Endodermal cell (in vitro differentiated cells): ENCODE measurements around the gene SURF2. TPM values are rescaled to one million over a fixed set of nuclear protein-coding genes. Genes with fewer than 3 reads are reported as not detected.
"Not testable (repeated sequence)": the region's sequence is repeated elsewhere in the genome, so short reads cannot be mapped to it uniquely, and the experiment has no call there.

Source experiments
- DNase-seq: peaks from one replicate; pipeline ENCODE4 v3.0.0-alpha.2; 2017
- H3K27ac ChIP-seq: 2 replicates; pipeline ENCODE4 v1.5.1; 2013; ENCODE audit warnings: mild to moderate bottlenecking, low read depth, low read length, moderate library complexity
- H3K27me3 ChIP-seq: 2 replicates; pipeline ENCODE4 v1.6.1; 2013; ENCODE audit warnings: mild to moderate bottlenecking, low read length, moderate library complexity; ENCODE audit not compliant: insufficient read depth, control insufficient read depth, poor library complexity, severe bottlenecking
- H3K36me3 ChIP-seq: 2 replicates; pipeline ENCODE4 v1.7.0; 2013; ENCODE audit warnings: mild to moderate bottlenecking, low read length, moderate library complexity; ENCODE audit not compliant: control insufficient read depth, insufficient read depth
- H3K4me1 ChIP-seq: one replicate; pipeline ENCODE4 v1.7.0; 2013; ENCODE audit warnings: low read length; ENCODE audit not compliant: control insufficient read depth, insufficient read depth
- H3K4me3 ChIP-seq: 2 replicates; pipeline ENCODE4 v1.5.1; 2013; ENCODE audit warnings: mild to moderate bottlenecking, low read length, moderate library complexity
- H3K9ac ChIP-seq: 2 replicates; pipeline ENCODE4 v1.6.1; 2013; ENCODE audit warnings: mild to moderate bottlenecking, low read length, moderate library complexity; ENCODE audit not compliant: poor library complexity, severe bottlenecking; ENCODE audit errors: extremely low read depth
- H3K9me3 ChIP-seq: 2 replicates; pipeline ENCODE4 v1.6.1; 2013; ENCODE audit warnings: mild to moderate bottlenecking, low read length, moderate library complexity; ENCODE audit not compliant: control insufficient read depth
- H3K27ac Mint-ChIP-seq: 2 replicates; pipeline ENCODE4 v1.8.0; 2020; ENCODE audit warnings: mixed read lengths
- H3K27me3 Mint-ChIP-seq: 2 replicates; pipeline ENCODE4 v1.8.0; 2021; ENCODE audit warnings: mild to moderate bottlenecking, mixed read lengths; ENCODE audit not compliant: insufficient read depth
- H3K36me3 Mint-ChIP-seq: 2 replicates; pipeline ENCODE4 v1.8.0; 2020; ENCODE audit warnings: low read depth, mixed read lengths
- H3K4me1 Mint-ChIP-seq: 2 replicates; pipeline ENCODE4 v1.8.0; 2020; ENCODE audit warnings: mixed read lengths
- H3K4me3 Mint-ChIP-seq: 2 replicates; pipeline ENCODE4 v1.8.0; 2020; ENCODE audit warnings: mild to moderate bottlenecking, moderate library complexity, mixed read lengths
- H3K9me3 Mint-ChIP-seq: 2 replicates; pipeline ENCODE4 v1.8.0; 2020; ENCODE audit warnings: mild to moderate bottlenecking, mixed read lengths
- WGBS, 2 experiments: methylation state at CpG; one replicate each; pipeline versions ENCODE4 v1.1.5 to v1.1.7; 2013; ENCODE audit warnings: missing lambda C conversion rate in 2 of 2, mixed read lengths in 1 of 2; ENCODE audit not compliant: insufficient coverage in 1 of 2, insufficient read length in 1 of 2; 5-methylcytosine and 5-hydroxymethylcytosine counted together
- total RNA-seq, 2 donors: library from RNA; stranded (reverse); fragmentation: NEBNext Ultra II Directional in 1 of 2; extraction: Animal tissue kit (Norgen Biotek cat#: 25700) in 1 of 2; gene quantifications; 2 replicates in 1 of 2; 3 replicates in 1 of 2; pipeline ENCODE4 v1.2.1, GENCODE V29; 2021
- TF ChIP-seq, protein P1 (sequence below): fragments of 200-600 bp; sonication (generic); conservative IDR thresholded peaks from 2 replicates; pipeline ENCODE4 v1.5.0; 2021; ENCODE audit warnings: antibody characterized with exemption, mild to moderate bottlenecking

Gene SURF2
- total RNA-seq, 2 donors from 2014 or later = 18.0 to 25.9 TPM

DNA sequence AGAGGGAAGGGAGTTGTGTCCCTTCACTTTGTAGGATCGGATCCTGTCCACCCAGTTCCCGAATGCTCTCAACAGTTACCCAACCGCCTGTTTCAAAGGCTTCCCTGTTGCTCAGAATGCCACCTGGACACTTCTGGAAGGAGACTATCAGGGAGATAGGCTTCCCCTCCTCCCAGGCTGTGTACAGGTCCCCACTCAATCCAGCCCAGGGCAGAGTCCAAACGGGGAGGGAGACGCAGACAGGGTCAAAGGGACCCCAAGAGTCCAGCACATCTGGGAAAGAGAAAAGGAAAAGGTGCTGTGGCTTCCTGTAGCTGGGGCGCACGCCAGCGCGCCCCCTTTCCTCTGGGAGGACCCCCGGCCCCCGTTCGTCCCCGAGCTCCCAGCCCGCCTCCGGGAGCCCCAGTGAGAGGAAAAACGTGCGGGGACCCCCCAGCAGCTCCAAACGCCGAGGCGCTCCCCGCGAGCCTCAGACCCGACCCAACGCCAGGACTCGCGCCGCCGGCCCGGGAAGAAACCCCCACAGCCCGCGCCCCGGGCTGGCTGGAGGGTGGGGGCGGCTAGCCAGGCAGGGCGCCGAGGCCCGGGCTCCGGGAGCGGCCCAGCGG lies 18.9 kb downstream of the SURF2 start:
- Mint-ChIP-seq H3K36me3 (peaks cover 15% of the 10 kb centered on the region), H3K4me1 (peaks cover 30% of the 10 kb centered on the region), H3K27ac (peak overlapping the region; percentile 97), H3K27me3 (peaks cover 11% of the 10 kb centered on the region), H3K9me3 (peaks cover 9% of the 10 kb centered on the region), H3K4me3 (peak overlapping the region; percentile 94)
- H3K27ac ChIP-seq = peak overlapping the region; percentile 86
- peaks cover 32% of the 10 kb centered on the region for H3K36me3 ChIP-seq
- peaks cover 14% of the 10 kb centered on the region for H3K4me1 ChIP-seq
- TF ChIP-seq, protein P1, sequence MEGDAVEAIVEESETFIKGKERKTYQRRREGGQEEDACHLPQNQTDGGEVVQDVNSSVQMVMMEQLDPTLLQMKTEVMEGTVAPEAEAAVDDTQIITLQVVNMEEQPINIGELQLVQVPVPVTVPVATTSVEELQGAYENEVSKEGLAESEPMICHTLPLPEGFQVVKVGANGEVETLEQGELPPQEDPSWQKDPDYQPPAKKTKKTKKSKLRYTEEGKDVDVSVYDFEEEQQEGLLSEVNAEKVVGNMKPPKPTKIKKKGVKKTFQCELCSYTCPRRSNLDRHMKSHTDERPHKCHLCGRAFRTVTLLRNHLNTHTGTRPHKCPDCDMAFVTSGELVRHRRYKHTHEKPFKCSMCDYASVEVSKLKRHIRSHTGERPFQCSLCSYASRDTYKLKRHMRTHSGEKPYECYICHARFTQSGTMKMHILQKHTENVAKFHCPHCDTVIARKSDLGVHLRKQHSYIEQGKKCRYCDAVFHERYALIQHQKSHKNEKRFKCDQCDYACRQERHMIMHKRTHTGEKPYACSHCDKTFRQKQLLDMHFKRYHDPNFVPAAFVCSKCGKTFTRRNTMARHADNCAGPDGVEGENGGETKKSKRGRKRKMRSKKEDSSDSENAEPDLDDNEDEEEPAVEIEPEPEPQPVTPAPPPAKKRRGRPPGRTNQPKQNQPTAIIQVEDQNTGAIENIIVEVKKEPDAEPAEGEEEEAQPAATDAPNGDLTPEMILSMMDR = no peak
- 0% methylated on average over 5 to 39 of the region's 39 CpGs for WGBS, 2 experiments
- H3K9me3 ChIP-seq = no peaks in the 10 kb centered on the region
- no peaks in the 10 kb centered on the region for H3K27me3 ChIP-seq
- peak overlapping the region; percentile 97 for H3K9ac ChIP-seq
- peak; percentile 63 for DNase-seq
- H3K4me3 ChIP-seq = peak overlapping the region; percentile 91

DNA sequence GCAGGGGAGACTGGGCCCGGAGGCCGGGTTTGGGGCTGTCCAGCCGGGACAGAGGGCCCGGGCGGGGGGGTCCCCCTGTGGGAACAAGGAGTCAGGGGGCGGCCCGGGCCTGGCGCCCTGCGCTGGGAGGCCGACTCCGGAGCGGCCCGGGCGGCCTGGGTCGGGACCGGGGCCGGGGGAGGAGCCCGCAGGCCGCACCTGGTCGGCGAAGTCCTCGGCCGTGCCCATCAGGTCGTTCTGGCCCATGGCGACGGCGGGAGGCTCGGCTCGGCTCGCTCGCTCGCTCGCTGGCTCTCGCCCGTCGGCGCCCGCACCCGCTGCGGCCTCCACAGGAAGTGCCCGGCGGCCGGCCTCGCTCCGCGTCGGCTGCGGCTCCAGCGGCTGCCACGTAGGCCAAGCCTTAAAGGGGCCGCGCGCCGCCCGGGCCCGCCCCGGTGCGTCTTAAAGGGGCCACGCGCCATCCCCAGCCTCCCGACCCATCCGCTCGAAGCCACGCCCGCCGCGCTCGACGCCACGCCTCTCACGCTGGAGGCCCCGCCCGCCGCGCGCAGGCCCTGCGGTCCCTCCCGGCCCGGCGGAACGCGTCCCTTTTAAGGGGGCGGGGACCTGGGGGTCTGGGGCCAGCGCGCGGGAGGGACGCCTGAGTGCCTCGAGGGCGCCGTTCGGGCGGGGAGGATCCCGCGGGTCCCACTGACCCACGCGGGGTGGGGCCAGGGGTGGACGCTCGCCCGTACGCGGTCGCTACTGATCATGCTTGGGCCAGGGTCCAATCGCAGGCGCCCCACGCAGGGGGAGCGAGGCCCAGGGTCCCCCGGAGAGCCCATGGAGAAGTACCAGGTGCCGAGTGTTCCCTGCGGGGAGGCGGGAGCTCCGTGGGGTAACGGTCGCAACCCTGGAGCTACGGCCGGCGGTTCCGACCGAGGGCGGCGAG lies 19.6 kb downstream of the SURF2 start, which contains the start of the genes STKLD1 and SURF4:
STKLD1 (plus strand) TSS at position 643 of the 931 bp plus-strand sequence; CDS start at position 751, 108 bp downstream.
SURF4 (minus strand) TSS at position 337 of the 931 bp plus-strand sequence; CDS start at position 246, 91 bp downstream.
- Mint-ChIP-seq H3K4me1 (peaks cover 22% of the 10 kb centered on the region), H3K4me3 (peak within 1 kb of the TSS; percentile 94), H3K27me3 (peaks cover 11% of the 10 kb centered on the region), H3K27ac (peak within 1 kb of the TSS; percentile 97), H3K9me3 (peaks cover 9% of the 10 kb centered on the region), H3K36me3 (peaks cover 10% of the 10 kb centered on the region)
- WGBS, 2 experiments = 2 to 6% methylated on average over 39 to 120 of the region's 120 CpGs
- Histone ChIP-seq H3K9ac (peak within 1 kb of the TSS; percentile 97), H3K9me3 (no peaks in the 10 kb centered on the region), H3K4me3 (peak within 1 kb of the TSS; percentile 91), H3K27me3 (no peaks in the 10 kb centered on the region), H3K27ac (peak within 1 kb of the TSS; percentile 86), H3K36me3 (peaks cover 25% of the 10 kb centered on the region), H3K4me1 (peaks cover 11% of the 10 kb centered on the region)
- DNase-seq = peak; percentile 98
- TF ChIP-seq, protein P1 = no peak

DNA sequence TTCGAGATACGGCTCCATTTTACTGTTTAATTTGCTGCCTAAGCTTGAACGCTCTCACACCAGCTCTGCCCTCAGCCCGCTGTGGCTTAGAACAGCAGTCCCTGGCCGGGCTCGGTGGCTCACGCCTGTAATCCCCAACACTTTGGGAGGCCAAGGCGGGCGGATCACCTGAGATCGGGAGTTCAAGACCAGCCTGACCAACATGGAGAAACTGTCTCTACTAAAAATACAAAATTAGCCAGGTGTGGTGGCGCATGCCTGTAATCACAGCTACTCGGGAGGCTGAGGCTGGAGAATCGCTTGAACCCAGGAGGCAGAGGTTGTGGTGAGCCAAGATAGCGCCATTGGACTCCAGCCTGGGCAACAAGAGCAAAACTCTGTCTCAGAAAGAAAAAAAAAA lies 20.9 kb downstream of the SURF2 start:
- H3K36me3 Mint-ChIP-seq, DNase-seq, H3K4me1 ChIP-seq, H3K9ac ChIP-seq, H3K9me3 ChIP-seq, H3K9me3 Mint-ChIP-seq, H3K27ac ChIP-seq, H3K27ac Mint-ChIP-seq, H3K27me3 ChIP-seq: not testable (repeated sequence)
- H3K36me3 ChIP-seq = peaks cover 14% of the 10 kb centered on the region
- H3K4me3 Mint-ChIP-seq = peak overlapping the region; percentile 94
- 93 to 95% methylated on average over 9 to 14 of the region's 14 CpGs for WGBS, 2 experiments
- peaks cover 12% of the 10 kb centered on the region for H3K4me1 Mint-ChIP-seq
- peak overlapping the region; percentile 78 for H3K4me3 ChIP-seq
- peaks cover 11% of the 10 kb centered on the region for H3K27me3 Mint-ChIP-seq
